CD4-positive, alpha-beta T cell treated with Interferon gamma for 1 hour (primary cell): Measurements from ENCODE around the gene CSNK2A3.

Experiments
- DNase-seq: peaks from one replicate; pipeline ENCODE4 v3.0.0-alpha.2; 2020

The CSNK2A3 gene

GRCh38 chr11:11332141-11332710 lies 20.8 kb downstream of the CSNK2A3 start:
- DNase-seq, result no peak

- no peak for DNase-seq
These were observed 23.8 kb downstream of the CSNK2A3 start for GRCh38 chr11:11329062-11329806.

- no peak for DNase-seq
These were observed 29.0 kb downstream of the CSNK2A3 start for GRCh38 chr11:11324090-11324489.

- DNase-seq, result no peak
These were observed 30.9 kb downstream of the CSNK2A3 start for GRCh38 chr11:11322101-11322500.

- no peak for DNase-seq
These were observed 32.2 kb downstream of the CSNK2A3 start for GRCh38 chr11:11320825-11321224.

- no peak for DNase-seq
These were observed 34.1 kb downstream of the CSNK2A3 start for GRCh38 chr11:11318961-11319360.

GRCh38 chr11:11318461-11318860 lies 34.6 kb downstream of the CSNK2A3 start:
- DNase-seq, result no peak

GRCh38 chr11:11316651-11317230 lies 36.3 kb downstream of the CSNK2A3 start:
- DNase-seq, result no peak

GRCh38 chr11:11313902-11314692 lies 39.0 kb downstream of the CSNK2A3 start:
- no peak for DNase-seq

- no peak for DNase-seq
These were observed 39.6 kb downstream of the CSNK2A3 start for GRCh38 chr11:11313426-11313825.

GRCh38 chr11:11312738-11313137 lies 40.3 kb downstream of the CSNK2A3 start:
- DNase-seq, result no peak

GRCh38 chr11:11311169-11311568 lies 41.9 kb downstream of the CSNK2A3 start:
- DNase-seq, result peak; percentile 1

- no peak for DNase-seq
These were observed 43.1 kb downstream of the CSNK2A3 start for GRCh38 chr11:11309906-11310305.

- DNase-seq, result no peak
These were observed 44.8 kb downstream of the CSNK2A3 start for GRCh38 chr11:11308249-11308648.

GRCh38 chr11:11306855-11307254 lies 46.2 kb downstream of the CSNK2A3 start:
- DNase-seq, result no peak

GRCh38 chr11:11304550-11304949 lies 48.5 kb downstream of the CSNK2A3 start:
- DNase-seq, result no peak

GRCh38 chr11:11302565-11302964 lies 50.5 kb downstream of the CSNK2A3 start:
- no peak for DNase-seq
